ENCODE results near the gene TMEM248. TPM values are rescaled to one million over a fixed set of nuclear protein-coding genes. Genes with fewer than 3 reads are reported as not detected.

The TMEM248 gene
- total and polyA plus RNA-seq, 2 of the 8 experiments (the other 6 are each of a cell fraction or from before 2014, with no cell fraction given), result 63.6 to 126 TPM

DNA sequence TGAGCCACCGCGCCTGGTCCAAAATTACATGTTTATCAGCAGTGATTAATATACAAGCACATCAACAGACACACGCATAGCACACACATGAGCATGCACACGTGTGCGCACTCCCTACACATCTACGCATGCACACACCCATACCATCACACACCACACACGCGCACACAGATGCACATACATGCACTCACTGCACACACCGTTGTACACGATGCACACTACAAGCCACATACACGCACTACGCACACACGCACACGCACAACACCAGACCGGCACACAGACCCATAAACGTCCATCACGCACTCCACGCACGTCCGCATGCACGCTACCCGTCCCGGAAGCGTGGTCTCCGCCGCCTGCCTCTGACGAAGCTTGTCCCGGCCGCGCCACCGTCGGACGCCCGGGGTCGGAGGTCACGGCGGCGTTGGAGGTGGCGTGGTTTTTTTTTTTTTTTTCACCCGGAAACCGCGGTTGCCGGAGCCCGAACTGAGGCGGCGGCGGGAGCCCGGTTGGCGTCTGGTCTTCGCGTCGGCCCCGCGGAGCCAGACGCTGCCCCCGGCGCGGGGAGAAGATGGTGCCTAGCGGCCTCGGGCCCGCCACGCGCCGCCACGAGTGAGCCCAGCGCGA is at the start of gene TMEM248 (continued):
- TF ChIP-seq ASH2L (IDR thresholded peaks at IDR 0.05; ENCODE audit: low read length) (peak; percentile 61), RAD21 (IDR thresholded peaks at IDR 0.05 in 1 of 2, conservative IDR thresholded peaks at IDR 0.05 in 1 of 2; ENCODE audit: low read depth in 2 of 2, low read length in 2 of 2) (no peak), POLR2A (IDR thresholded peaks at IDR 0.05; ENCODE audit: control extremely low read depth in 1 of 2, low read depth in 2 of 2, low read length in 2 of 2) (peak in 1 of 2 experiments; percentile 55; a peak in 1 of 3 replicates), TEAD4 (IDR thresholded peaks at IDR 0.05; ENCODE audit: low read depth, low read length) (0 out of 2 replicates have a peak, but pooled peaks have one; percentile 12), SIRT6 (IDR thresholded peaks at IDR 0.05; ENCODE audit: low read length) (no peak), RNF2 (IDR thresholded peaks at IDR 0.05; ENCODE audit: borderline replicate concordance, low read depth, low read length, missing control alignments, poor library complexity, severe bottlenecking) (no peak), EP300 (IDR thresholded peaks at IDR 0.05; ENCODE audit: borderline replicate concordance in 1 of 2, low read depth in 2 of 2, low read length in 2 of 2) (no peak), CHD1 (IDR thresholded peaks at IDR 0.05; ENCODE audit: low read depth, low read length) (no peak), SP4 (IDR thresholded peaks at IDR 0.05; ENCODE audit: low read length) (no peak), SRF (IDR thresholded peaks at IDR 0.05; ENCODE audit: low read depth, low read length) (no peak), BRCA1 (IDR thresholded peaks at IDR 0.05; ENCODE audit: low read depth, low read length) (no peak), TBP (IDR thresholded peaks at IDR 0.05; ENCODE audit: low read depth, low read length) (peak; percentile 62), KDM4A (IDR thresholded peaks at IDR 0.05; ENCODE audit: low read depth, low read length, severe bottlenecking) (peak; percentile 44), NANOG (IDR thresholded peaks at IDR 0.05; ENCODE audit: insufficient read depth, low read depth, low read length, poor library complexity, severe bottlenecking) (no peak), CEBPB (IDR thresholded peaks at IDR 0.05; ENCODE audit: low read depth, low read length) (no peak), JUN (IDR thresholded peaks at IDR 0.05; ENCODE audit: low read depth, low read length) (no peak), MAFK (IDR thresholded peaks at IDR 0.05; ENCODE audit: low read depth, low read length) (no peak), KDM1A (IDR thresholded peaks at IDR 0.05; ENCODE audit: borderline replicate concordance, low read length) (peak; percentile 63; the same call in 1 of the 2 replicates), POLR2AphosphoS5 (IDR thresholded peaks at IDR 0.05; ENCODE audit: low read depth, low read length) (peak; percentile 89), KDM5A (IDR thresholded peaks at IDR 0.05; ENCODE audit: low read length) (0 out of 2 replicates have a peak, but pooled peaks have one; percentile 0), SP1 (IDR thresholded peaks at IDR 0.05; ENCODE audit: low read depth, low read length) (no peak)
- TF ChIP-seq, protein P1, sequence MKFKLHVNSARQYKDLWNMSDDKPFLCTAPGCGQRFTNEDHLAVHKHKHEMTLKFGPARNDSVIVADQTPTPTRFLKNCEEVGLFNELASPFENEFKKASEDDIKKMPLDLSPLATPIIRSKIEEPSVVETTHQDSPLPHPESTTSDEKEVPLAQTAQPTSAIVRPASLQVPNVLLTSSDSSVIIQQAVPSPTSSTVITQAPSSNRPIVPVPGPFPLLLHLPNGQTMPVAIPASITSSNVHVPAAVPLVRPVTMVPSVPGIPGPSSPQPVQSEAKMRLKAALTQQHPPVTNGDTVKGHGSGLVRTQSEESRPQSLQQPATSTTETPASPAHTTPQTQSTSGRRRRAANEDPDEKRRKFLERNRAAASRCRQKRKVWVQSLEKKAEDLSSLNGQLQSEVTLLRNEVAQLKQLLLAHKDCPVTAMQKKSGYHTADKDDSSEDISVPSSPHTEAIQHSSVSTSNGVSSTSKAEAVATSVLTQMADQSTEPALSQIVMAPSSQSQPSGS (IDR thresholded peaks at IDR 0.05; ENCODE audit: low read length), result no peak
- TF ChIP-seq, protein P2, sequence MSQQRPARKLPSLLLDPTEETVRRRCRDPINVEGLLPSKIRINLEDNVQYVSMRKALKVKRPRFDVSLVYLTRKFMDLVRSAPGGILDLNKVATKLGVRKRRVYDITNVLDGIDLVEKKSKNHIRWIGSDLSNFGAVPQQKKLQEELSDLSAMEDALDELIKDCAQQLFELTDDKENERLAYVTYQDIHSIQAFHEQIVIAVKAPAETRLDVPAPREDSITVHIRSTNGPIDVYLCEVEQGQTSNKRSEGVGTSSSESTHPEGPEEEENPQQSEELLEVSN (IDR thresholded peaks at IDR 0.05), result no peak

Measured in H1 (cell line).